GM12872 (cell line): ENCODE measurements around the gene ADAM22.

Source experiments
- TF ChIP-seq, protein P1 (sequence below): IDR thresholded peaks from 3 replicates; pipeline ENCODE4 v1.5.1; 2011; ENCODE audit warnings: low read depth, mild to moderate bottlenecking, low read length, moderate library complexity; ENCODE audit not compliant: insufficient read depth

The ADAM22 gene

GRCh38 chr7:88218836-88219605 lies 285.0 kb downstream of the ADAM22 start:
- TF ChIP-seq, protein P1, sequence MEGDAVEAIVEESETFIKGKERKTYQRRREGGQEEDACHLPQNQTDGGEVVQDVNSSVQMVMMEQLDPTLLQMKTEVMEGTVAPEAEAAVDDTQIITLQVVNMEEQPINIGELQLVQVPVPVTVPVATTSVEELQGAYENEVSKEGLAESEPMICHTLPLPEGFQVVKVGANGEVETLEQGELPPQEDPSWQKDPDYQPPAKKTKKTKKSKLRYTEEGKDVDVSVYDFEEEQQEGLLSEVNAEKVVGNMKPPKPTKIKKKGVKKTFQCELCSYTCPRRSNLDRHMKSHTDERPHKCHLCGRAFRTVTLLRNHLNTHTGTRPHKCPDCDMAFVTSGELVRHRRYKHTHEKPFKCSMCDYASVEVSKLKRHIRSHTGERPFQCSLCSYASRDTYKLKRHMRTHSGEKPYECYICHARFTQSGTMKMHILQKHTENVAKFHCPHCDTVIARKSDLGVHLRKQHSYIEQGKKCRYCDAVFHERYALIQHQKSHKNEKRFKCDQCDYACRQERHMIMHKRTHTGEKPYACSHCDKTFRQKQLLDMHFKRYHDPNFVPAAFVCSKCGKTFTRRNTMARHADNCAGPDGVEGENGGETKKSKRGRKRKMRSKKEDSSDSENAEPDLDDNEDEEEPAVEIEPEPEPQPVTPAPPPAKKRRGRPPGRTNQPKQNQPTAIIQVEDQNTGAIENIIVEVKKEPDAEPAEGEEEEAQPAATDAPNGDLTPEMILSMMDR, result no peak

GRCh38 chr7:88219781-88220747 lies 286.0 kb downstream of the ADAM22 start, which contains the start of gene SRI:
Gene SRI, minus strand, starts transcription at chr7:88220038. Its CDS starts 12 bp downstream, at chr7:88220026.
- TF ChIP-seq, protein P1, result peak; percentile 77

GRCh38 chr7:88223265-88223664 lies 289.2 kb downstream of the ADAM22 start:
- TF ChIP-seq, protein P1, result no peak

GRCh38 chr7:88224601-88225275 lies 290.7 kb downstream of the ADAM22 start:
- TF ChIP-seq, protein P1, result no peak

DNA sequence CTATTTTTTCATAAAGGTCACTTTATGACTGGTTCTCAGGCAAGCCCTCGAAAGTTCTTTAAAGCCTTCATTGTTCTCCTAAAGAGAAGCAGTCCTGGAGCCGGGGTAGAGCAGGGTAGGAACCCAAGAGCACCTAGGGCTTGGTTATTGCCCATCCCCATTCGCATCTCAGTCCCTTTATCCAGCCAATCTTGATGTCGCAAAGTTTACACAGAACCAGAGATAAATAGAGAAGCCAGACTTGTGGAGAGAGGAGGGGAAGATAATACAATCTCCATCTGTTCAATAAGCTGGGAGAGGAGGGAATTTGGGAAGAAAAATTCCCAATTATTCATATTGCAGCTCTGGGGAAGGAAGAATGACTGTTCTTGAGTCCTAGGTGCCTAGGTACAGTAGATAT lies 292.1 kb downstream of the ADAM22 start:
- TF ChIP-seq, protein P1, result no peak

DNA sequence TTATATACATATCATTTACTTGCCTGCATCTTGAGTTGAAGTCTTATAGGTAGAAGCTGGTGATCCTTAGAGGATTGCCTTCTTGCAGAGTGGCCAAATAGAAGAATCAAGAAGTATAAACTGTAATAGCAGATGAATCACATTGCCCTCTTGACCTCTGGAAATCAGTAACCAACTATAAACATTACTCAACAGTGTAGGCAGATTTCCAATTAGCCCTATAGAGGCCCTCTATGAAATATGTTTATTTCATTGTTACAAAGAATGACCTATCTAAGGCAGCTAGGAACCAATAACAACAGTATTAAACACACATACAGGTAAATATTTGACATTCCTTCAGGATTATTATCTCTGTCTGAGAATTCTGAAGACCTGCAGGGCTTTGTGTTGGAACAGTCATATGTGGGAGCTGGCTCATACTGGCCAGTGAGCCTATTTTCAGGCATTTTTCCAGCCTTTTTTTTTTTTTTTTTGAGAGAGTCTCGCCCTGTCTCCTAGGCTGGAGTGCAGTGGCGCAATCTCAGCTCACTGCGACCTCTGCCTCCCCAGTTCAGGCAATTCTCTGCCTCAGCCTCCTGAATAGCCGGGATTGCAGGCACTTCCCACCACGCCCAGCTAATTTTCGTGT lies 292.9 kb downstream of the ADAM22 start:
- TF ChIP-seq, protein P1, result no peak
